Upper lobe of left lung (tissue), 6 donors: ENCODE results near the gene GTF2IRD1. TPM values are rescaled to one million over a fixed set of nuclear protein-coding genes. Genes with fewer than 3 reads are reported as not detected.

Experiments used
- ATAC-seq, 2 donors: fragments of 200-7000 bp; cut with Tn5 transposase; one replicate each; pipeline ENCODE4 v1.9.1; 2022; ENCODE audit warnings: mild to moderate bottlenecking in 2 of 2, moderate library complexity in 2 of 2; ENCODE audit not compliant: low FRiP score in 2 of 2
- DNase-seq, 2 donors: peaks; one replicate each; pipeline ENCODE4 v3.0.0-alpha.2; 2019 to 2020
- H3K27ac ChIP-seq, 4 donors: fragments of 200-600 bp; sonication (generic); one replicate each; pipeline ENCODE4 v1.5.1; 2016 to 2019
- H3K27me3 ChIP-seq, 4 donors: fragments of 200-600 bp; sonication (generic); one replicate each; pipeline ENCODE4 v1.5.1; 2017 to 2019
- H3K36me3 ChIP-seq, 4 donors: fragments of 200-600 bp; sonication (generic); one replicate each; pipeline ENCODE4 v1.5.1; 2016 to 2019
- H3K4me1 ChIP-seq, 4 donors: fragments of 200-600 bp; sonication (generic); one replicate each; pipeline ENCODE4 v1.5.1; 2018 to 2019
- H3K4me3 ChIP-seq, 4 donors: fragments of 200-600 bp; sonication (generic); one replicate each; pipeline ENCODE4 v1.5.1; 2017 to 2019; ENCODE audit warnings: mild to moderate bottlenecking in 2 of 4, moderate library complexity in 1 of 4
- H3K9me3 ChIP-seq, 4 donors: fragments of 200-600 bp; sonication (generic); one replicate each; pipeline ENCODE4 v1.5.1; 2018 to 2019
- CTCF ChIP-seq, 6 experiments: fragments of 450-650 bp in 4 of 6; fragments of 200-600 bp in 2 of 6; sonication (generic) in 2 of 6; IDR thresholded peaks; one replicate each; pipeline ENCODE4 v1.5.1; 2016 to 2019; ENCODE audit warnings: antibody characterized with exemption in 6 of 6
- EP300 ChIP-seq, 4 donors: sonication (generic); formaldehyde crosslinking; IDR thresholded peaks; one replicate each; pipeline ENCODE4 v1.5.1; 2017; ENCODE audit warnings: antibody characterized with exemption in 4 of 4, control low read depth in 2 of 4
- POLR2A ChIP-seq, 4 donors: fragments of 450-650 bp; IDR thresholded peaks; one replicate each; pipeline ENCODE4 v1.5.1; 2016 to 2017; ENCODE audit warnings: antibody characterized with exemption in 4 of 4, mild to moderate bottlenecking in 2 of 4
- POLR2AphosphoS5 ChIP-seq, 2 donors: sonication (generic); formaldehyde crosslinking; IDR thresholded peaks; one replicate each; pipeline ENCODE4 v1.5.1; 2017; ENCODE audit warnings: antibody characterized with exemption in 2 of 2
- WGBS, 2 donors: methylation state at CpG; one replicate each; pipeline ENCODE4 v1.1.5; 2017 to 2018; 5-methylcytosine and 5-hydroxymethylcytosine counted together
- total RNA-seq, 6 donors: library from RNA; depleted of rRNA in 4 of 6; stranded (reverse); fragments of >200 nt in 4 of 6; gene quantifications; one replicate each; pipeline versions ENCODE4 v1.1.0 to v1.2.1, GENCODE V29; 2016 to 2021
- donor health status: DM: no; HTN: no; CAD: no; lungs with moderate emphysema.
- donor health status: DM: no; HTN: yes; CAD: no; lungs with severe emphysema.

GTF2IRD1 gene
- total RNA-seq, 6 donors from 2014 or later = 16.4 to 41.9 (median 28.1) TPM

- ATAC-seq (peak; percentile 2), DNase-seq (peak in 1 of 2 donors; percentile 87)
- Histone ChIP-seq H3K27me3 (no peaks in the 10 kb centered on the region), H3K27ac (peak overlapping the region; percentile 80 to 91 (median 86)), H3K4me1 (peaks cover 17 to 28% (median 20%) of the 10 kb centered on the region in 4 donors), H3K9me3 (no peaks in the 10 kb centered on the region), H3K4me3 (peak overlapping the region; percentile 57 to 73 (median 66)), H3K36me3 (no peaks in the 10 kb centered on the region)
- TF ChIP-seq POLR2A (IDR thresholded peaks at IDR 0.05) (peak in 2 of 4 donors; percentile 21 to 31), POLR2AphosphoS5 (IDR thresholded peaks at IDR 0.05) (no peak), EP300 (IDR thresholded peaks at IDR 0.05) (no peak), CTCF (IDR thresholded peaks at IDR 0.05) (no peak)
- 5 to 10% methylated on average over 2 to 17 of the region's 61 CpGs for WGBS, 2 donors
Measured at GRCh38 chr7:74454021-74454924, 567 bp downstream of the GTF2IRD1 start.

- peaks cover 17 to 28% (median 20%) of the 10 kb centered on the region in 4 donors for H3K4me1 ChIP-seq
- no peaks in the 10 kb centered on the region for H3K9me3 ChIP-seq
- TF ChIP-seq CTCF (IDR thresholded peaks at IDR 0.05) (no peak), POLR2A (IDR thresholded peaks at IDR 0.05) (no peak), EP300 (IDR thresholded peaks at IDR 0.05) (no peak), POLR2AphosphoS5 (IDR thresholded peaks at IDR 0.05) (no peak)
- peak overlapping the region; percentile 80 to 91 (median 86) for H3K27ac ChIP-seq
- H3K36me3 ChIP-seq = no peaks in the 10 kb centered on the region
- no peaks in the 10 kb centered on the region for H3K27me3 ChIP-seq
- 73 to 87% methylated on average over 3 to 9 of the region's 11 CpGs for WGBS, 2 donors
- DNase-seq = peak in 1 of 2 donors; percentile 70
- peak in 1 of 2 donors; percentile 1 for ATAC-seq
- peak overlapping the region; percentile 57 to 73 (median 66) for H3K4me3 ChIP-seq
Measured at GRCh38 chr7:74454925-74455288, 1.2 kb downstream of the GTF2IRD1 start.

GRCh38 chr7:74455291-74455804, 1.6 kb downstream of the GTF2IRD1 start:
- Histone ChIP-seq H3K4me3 (peak overlapping the region; percentile 4 to 73 (median 64)), H3K27me3 (no peaks in the 10 kb centered on the region), H3K4me1 (peaks cover 17 to 28% (median 20%) of the 10 kb centered on the region in 4 donors), H3K36me3 (no peaks in the 10 kb centered on the region), H3K9me3 (no peaks in the 10 kb centered on the region), H3K27ac (peak overlapping the region; percentile 80 to 91 (median 86))
- peak in 1 of 2 donors; percentile 42 for ATAC-seq
- WGBS, 2 donors = 64 to 70% methylated on average over 9 to 13 of the region's 13 CpGs
- peak in 1 of 2 donors; percentile 64 for DNase-seq
- TF ChIP-seq POLR2A (IDR thresholded peaks at IDR 0.05) (peak in 2 of 4 donors; percentile 40 to 57), CTCF (IDR thresholded peaks at IDR 0.05) (no peak), EP300 (IDR thresholded peaks at IDR 0.05) (no peak), POLR2AphosphoS5 (IDR thresholded peaks at IDR 0.05) (peak in 1 of 2 donors; percentile 16)

GRCh38 chr7:74455928-74456327, 2.2 kb downstream of the GTF2IRD1 start:
- ATAC-seq (no peak), DNase-seq (no peak)
- no peaks in the 10 kb centered on the region for H3K9me3 ChIP-seq
- H3K36me3 ChIP-seq = no peaks in the 10 kb centered on the region
- H3K4me3 ChIP-seq = peak overlapping the region in 1 of 4 donors; percentile 71
- H3K27ac ChIP-seq = peak overlapping the region in 3 of 4 donors; percentile 82 to 91 (median 91)
- no peak for TF ChIP-seq EP300 (IDR thresholded peaks at IDR 0.05)
- no peak for TF ChIP-seq POLR2A (IDR thresholded peaks at IDR 0.05)
- TF ChIP-seq CTCF (IDR thresholded peaks at IDR 0.05) = no peak
- no peak for TF ChIP-seq POLR2AphosphoS5 (IDR thresholded peaks at IDR 0.05)
- H3K4me1 ChIP-seq = peaks cover 17 to 28% (median 20%) of the 10 kb centered on the region in 4 donors
- 59 to 64% methylated on average over 6 of the region's 6 CpGs for WGBS, 2 donors
- no peaks in the 10 kb centered on the region for H3K27me3 ChIP-seq
